Posterior cingulate gyrus (tissue), 11 donors: Measurements from ENCODE around the gene MFSD6L.
"Not testable (repeated sequence)": the region's sequence is repeated elsewhere in the genome, so short reads cannot be mapped to it uniquely, and the experiment has no call there.

Source experiments
- DNase-seq, 10 donors: peaks; one replicate each; pipeline versions ENCODE4 v3.0.0 to v3.0.0-alpha.2; 2020 to 2021; ENCODE audit warnings: mixed read lengths in 3 of 10
- intact Hi-C: fragments of 100-400 bp; cut with DNase I; formaldehyde crosslinking; loops from one replicate; pipeline ENCODE4 v1.15.1; 2023

Gene MFSD6L

DNA sequence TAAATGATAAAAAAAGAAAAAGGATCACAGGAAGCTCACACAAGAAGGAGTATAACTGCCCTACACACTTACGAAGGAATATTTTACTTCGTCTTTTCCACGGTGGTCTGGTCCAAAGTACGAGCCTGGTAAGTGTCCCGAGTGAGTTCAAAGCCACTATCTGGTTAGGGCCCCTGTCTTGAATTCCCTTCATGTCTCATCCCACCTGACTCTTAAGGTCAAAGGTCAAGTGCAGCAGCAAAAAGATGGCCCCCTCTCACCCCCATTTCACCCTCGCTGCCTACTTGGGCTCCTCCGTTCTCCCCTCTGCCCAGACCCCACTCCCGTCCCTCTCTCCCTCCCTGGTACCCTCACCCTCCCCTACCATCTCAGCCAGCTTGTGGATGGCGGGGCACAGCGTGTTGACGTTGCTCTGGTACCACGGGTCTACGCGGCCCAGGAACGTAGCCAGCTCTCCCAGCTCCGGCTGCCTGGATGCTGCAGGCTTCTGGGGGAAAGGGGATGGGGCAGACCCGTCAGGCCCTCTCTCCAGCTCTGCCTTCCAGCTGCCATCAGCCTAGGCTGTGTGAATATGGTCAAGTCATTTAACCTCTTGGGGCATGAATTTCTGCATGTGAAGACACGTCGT, 27.8 kb upstream of the MFSD6L start:
- intact Hi-C loops: no loop called here
- DNase-seq: no peak

DNA sequence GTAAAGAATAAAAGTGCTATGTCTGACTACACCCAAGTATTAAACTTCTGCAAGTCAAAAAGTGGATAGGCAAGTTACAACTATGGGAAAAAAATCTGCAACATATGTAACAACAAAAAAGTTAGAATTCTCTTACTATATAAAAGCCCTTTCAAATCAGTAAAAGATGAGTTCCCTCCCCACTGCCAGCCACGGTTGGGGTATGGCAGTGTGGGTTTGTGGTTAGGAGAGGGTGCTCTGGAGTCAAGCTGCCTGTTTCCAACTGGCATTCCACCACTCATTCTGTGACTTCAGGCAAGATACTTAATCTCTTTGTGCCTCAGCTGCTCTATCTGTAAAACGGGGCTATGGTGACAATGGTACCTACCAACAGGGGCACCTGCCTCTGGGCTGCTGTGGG, 26.6 kb upstream of the MFSD6L start:
- intact Hi-C loops: no loop called here
- no peak for DNase-seq

DNA sequence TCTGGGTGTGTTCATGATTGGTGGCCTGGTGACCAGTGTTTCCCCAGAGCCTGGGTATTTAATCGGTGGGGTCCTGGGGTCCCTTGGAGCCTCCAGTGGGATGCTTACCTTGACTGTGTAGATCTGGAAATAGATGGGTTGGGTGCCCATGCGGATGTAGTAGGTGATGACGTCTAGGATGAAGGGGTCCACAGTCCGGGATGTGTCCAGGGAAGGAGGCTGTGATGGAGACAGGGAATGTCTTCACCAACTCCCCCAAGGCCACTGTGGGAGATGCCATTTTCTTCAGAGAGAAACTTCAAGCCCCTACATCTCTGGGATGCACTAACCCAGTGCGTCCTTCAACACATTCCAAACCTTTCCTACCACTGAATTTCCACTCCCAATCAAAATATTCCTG, 24.1 kb upstream of the MFSD6L start:
- intact Hi-C loops: no loop called here
- peak in 1 of 10 donors; percentile 9 for DNase-seq

DNA sequence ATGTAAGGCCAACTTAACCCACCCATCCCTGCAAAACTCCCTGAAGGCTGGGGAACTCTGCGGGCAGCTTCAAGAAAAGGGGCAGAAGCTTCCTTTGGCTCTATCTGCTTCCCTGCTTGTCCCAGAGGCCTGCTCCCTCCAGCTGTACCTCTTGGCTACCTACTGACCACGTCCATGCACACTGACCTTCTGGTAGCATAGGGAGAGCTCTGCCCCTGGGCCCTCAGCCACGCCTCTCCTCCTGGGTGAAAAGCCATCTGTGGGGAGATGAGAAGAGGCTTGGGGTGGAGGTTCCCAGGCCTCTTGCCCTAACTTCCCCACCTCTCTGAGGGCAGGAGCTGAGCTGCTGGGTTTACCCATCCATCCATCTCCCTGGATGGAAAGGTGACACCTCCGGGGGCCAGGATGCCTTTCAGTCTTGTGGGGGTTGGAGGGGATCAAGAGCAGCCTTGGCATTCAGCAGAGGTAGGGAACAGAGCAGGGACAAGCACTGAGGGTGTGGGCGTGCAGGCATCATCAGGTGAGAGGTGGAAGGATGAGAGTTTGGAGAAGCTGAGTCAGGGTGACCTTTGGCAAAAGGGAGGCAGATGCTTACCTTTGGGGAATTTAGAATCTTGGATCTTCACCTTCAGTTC, 23.4 kb upstream of the MFSD6L start:
- intact Hi-C loops: no loop called here
- peak in 1 of 10 donors; percentile 61 for DNase-seq

DNA sequence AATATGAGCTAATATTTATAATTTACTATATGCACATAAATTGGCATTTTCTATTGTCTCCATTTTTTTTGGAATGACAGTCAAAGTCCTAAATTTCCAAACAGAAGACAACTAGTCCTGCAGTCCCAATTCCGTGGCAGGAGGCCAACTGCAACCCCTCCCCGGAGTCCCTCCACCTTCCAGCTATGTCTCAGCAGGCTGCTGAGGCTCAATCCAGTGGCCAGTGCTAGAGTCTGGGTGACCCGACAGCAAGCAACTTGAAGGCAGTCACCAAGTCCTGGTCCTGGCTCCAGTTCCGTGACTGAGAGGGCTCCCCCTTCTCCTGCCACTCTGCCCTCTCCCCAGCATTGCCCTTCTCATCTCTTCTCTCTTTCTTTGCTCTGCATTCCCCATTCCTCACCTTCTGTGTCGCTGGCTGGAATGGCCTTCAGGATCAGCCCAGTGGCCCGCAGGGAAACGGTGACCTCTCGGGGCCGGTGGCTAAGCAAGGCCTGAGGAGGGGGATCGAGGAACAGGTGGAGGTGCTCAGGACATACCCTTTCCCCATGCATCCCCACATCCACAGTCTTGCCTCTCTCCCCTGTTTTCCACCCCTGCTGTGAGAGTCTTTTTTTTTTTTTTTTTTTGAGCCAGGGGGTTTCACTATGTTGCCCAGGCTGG, 22.4 kb upstream of the MFSD6L start:
- intact Hi-C loops: no loop called here
- DNase-seq: peak in 1 of 10 donors; percentile 54

DNA sequence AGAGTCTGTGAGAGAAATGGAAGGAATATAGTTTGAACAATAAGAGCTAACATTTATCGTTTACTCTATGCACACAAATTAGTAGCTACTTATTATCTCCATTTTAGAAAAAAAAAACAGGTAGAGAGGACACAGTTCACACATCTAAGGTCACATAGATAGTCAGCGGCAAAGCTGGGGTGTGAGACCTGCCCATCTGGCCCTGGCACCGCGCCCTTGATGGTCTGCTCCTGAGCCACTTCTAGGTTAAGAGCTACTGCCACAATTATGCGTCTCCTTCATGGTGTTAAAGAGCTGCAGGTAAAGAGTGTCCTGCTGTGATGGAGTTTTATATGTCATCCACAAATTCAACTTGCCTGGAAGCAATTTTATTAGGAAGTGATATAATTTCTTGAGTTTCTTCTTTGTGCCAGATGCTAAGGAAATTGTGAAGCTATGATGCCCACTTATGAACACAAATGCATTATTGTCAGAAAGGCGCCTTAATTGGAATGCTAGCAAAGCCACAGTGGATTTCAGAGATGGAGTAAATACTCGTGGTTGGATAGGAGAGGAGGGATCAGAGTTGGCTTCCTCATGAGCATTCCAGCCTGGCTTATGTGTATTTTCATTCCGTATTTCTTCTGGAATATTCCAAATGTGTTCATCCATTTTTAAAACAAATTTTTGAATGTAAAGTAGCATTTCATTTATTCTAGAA, 21.3 kb upstream of the MFSD6L start:
- DNase-seq: peak in 1 of 10 donors; percentile 54
- intact Hi-C loops: no loop called here

DNA sequence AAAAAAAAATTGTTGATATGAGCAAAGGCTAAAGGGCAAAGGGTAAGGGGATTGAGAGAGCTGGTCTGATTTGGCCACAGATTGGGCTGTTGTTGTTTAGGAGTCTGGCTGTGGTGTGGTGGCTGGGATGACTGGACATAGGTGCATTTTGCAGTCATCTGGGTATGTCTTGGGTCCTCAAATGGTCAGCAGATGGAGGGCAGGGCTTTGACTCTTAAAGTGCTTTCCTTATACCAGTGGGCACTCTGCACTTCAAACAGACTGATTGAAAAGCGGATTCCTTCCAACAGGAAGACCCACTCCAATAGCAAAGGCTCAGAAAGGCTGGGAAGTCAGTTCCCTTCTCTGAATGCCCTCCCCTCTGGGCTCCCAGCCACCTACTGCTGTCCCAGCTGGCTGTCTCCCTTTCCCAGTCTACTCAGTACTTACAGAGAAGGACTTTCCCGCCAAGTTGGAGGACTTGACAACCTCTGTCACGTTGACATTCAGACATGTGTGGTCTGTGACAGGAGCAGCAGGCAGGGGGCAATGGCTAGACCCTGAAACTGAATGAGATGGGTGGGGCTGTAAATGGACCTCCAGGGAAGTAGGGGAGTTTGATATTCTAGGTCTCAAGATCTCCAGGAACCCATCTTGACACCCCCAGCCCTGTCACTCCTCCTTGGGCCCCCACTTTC, 19.6 kb upstream of the MFSD6L start:
- DNase-seq: peak in 1 of 10 donors; percentile 17
- intact Hi-C loops: no loop called here

DNA sequence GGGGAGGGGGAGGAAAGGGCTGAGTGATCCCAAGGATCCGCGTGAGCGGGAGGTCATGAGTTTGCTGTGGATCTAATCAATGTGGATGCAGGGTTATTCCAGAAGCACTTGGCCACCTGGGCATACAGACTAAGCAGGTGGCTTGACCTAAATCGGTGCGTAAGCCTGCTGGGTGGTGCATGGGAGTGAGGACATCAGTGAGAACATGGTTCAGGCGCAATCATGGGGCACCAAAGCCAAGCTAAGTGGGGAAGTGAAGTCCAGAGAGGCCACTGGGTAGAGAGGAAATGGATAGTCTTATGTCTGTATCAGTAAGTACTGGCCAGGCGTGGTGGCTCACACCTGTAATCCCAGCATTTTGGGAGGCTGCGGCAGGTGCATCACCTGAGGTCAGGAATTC, 18.9 kb upstream of the MFSD6L start:
- DNase-seq: peak in 1 of 10 donors; percentile 51

DNA sequence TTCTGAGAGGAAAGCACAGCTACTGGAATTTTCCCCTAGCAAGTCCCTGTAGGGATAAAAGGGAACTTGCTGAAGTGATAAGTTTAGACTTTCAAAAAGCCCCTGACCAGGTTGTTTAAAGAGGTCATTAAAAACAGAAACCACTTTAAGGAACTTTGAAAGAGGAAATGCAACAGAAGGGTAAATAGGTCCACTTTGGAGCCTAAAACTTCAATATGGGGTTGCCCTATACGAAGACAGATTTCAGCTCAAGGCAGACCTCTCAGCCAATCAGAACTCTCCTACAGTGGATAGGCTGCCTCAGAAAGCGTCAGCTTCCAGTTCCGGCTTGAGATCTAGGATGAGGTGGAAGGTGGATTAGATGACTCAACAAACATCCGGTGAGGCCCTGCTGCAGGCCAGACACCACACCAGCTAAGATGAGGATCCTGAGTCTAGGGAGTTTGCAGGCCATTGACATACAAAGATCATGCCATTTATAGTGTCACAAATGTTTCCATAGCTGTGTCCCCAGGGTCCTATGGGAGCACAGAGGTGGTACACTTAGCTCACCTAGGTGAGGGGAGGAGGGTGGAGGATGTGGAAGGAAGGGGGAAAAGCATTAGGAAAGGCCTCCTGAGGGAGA, 7.9 kb upstream of the MFSD6L start:
- intact Hi-C loops: no loop called here
- DNase-seq: peak in 1 of 10 donors; percentile 37

More for the DNA sequence above, 18.9 kb upstream of the MFSD6L start:
- intact Hi-C loops: no loop called here

DNA sequence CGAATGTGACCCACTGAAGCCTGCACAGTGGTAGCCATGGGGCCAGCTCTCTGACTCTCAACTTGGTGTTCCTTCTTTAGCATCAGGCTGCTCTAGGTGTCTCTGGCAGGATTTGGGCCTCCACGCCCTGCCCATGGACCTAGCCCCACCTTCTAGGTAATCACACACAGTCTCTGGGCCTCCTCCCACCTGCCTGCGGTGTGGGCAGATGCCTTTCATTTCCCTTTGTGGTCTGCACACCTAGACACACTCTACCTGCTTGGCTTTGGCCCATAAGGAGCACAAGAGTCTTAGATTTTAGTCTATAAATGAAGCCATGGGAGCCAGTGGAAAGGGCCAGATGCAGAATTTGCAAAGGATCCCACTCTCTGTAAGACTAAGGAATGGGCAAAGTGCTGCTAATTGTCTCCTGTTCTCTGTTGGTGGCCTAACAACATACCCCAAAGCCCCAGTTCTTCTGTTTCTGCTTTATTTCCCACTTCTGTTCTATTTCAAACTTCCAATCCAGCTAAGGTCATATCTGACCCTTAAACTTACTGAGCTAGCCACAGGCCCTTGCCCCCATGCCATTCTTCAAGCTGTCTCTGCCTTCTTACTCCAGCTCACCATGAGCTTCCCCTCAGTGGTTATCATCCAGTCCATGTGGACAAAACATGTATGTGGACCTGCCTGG, 7.2 kb upstream of the MFSD6L start:
- intact Hi-C loops: no loop called here
- peak in 2 of 10 donors; percentile 31 to 33 for DNase-seq

DNA sequence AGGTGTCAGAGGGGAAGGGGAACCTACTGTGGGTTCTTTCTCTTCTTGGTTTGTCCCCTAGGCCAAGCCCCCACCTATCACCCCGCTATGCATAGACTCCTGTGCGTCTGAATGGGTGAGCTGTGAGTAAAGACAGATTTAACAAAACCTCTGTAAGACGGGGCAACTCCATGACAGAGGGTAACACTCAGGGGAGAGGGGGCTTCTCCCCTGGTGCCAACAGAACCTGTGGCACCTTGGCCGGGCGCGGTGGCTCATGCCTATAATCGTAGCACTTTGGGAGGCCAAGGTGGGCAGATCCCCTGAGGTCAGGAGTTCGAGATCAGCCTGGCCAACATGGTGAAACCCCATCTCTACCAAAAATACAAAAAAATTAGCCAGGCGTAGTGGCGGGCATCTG, 6.2 kb upstream of the MFSD6L start:
- intact Hi-C loops: not testable (repeated sequence)
- peak in 1 of 10 donors; percentile 62 for DNase-seq

DNA sequence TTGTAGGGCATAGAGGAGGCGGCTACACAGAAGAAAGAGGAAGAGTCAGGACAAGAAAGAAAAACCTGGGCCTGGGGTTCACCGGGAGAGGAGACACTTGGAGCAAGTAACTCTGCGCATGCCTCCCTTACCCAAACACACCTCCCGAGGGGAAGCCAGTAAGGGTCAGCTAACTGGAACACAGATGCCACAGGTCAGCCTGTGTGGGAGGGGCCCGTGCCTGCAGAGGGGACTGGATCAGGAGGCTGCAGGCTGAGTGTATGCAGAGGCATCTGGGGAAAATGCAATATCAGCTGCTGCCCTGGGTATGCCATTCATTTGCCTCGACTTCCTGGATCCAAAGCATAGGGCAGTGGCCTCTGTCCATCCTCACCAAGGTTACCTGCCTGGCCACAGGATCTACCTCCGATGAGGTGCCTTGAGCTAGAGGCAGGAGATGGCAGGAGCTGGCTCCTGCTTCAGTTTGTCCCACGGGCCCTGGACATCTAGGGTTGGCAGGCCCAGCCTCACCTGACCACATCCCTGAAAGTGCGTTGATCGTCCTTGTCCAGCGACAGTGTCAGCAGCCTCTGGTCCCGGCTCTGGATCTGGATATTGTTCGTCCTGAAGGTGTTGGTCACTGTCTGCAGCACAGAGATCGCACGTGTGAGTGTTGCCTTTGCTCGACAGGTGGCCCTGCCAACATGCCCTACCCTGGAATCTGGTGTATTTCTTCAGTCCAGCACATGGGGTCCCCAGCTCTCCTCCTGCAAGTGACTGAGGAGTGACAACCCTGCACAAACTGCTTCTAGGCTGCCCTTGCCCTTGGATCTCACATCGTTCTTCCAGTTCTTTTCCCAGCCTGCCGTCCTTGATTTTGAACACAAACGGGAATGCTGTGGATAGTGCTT, 4.6 kb upstream of the MFSD6L start:
- peak in 1 of 10 donors; percentile 75 for DNase-seq
- intact Hi-C loops: no loop called here

DNA sequence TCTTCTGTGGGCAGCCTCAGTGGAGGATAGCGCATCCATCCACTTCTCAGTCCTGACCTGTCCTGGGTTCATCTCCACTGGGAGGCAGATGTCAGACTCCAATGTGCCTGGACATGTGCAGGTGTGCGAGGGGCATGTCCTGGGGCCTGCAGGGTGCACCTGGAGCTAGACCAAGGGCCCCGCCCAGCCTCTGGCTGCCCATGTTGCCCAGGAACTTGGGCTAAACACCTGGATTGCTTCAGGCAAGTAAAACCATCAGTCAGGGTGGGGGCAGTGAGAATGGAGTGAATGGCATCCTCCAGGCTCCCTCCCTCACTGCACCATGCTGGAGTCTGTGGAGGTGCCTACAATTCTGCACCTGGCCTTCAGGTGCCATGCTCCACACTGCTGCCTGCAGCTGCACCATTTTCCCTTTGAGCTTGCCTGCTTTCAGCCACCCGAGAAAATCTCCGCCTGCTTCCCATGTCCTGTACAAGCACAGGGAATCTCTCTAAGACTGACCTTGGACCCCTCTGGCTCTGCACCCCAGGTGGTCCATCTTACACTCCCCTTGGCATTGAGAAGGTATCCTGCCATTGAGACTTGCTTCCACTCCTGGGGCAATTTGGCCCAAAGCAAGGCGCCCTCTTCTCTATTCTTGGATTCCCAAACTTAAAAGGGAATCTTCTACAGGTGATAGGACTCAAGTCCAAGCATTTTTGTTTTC, 2.1 kb upstream of the MFSD6L start:
- DNase-seq: peak in 1 of 10 donors; percentile 47
- intact Hi-C loops: no loop called here

DNA sequence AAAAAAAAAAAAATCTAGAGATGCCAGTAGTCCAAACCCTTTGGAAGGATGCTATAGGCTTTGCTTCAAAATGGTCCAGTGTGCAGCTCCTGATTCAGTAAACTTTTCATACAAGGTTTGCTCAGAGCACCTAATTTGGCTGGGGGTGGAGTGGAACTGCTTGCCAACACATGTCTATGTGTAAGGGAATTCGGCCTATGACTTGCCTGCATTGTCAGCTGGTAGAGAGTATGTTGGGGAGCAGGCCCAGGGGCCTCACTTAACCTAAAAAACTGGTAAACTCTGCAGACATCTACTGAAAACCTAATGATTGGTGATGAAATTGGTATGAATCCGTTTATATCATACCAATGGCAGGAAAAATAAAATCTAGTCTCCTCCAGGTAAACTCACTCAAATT, 1.5 kb upstream of the MFSD6L start:
- peak in 1 of 10 donors; percentile 37 for DNase-seq
- intact Hi-C loops: no loop called here

DNA sequence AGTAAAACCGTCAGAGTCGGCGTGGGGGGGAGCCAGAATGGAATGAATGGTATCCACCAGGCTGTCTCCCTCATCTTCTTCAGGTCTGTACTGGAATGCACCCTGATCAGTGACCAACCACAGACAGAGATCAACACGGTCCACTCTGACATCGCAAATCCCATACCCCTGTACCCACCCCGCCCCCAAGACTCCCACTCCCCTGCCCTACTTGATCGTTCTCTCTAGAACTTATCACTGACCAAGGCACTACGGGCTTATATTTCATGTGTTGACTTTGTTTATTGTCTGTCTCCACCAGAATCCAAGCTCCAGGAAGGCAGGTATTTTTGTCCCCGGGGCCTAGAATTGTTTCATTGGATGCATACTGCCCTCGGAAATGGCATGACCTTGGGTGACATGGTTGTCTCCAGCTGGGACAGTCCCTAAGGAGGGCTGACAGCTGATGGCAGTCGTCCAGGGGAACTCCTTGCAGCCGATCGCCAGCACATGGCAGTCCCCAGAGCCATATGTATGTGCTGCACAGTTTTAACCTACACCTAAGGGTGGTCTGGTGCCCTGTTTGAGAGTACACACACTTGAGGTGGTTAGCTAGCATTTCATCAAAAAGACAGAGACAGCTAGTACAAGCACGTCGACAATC, 526 bp upstream of the MFSD6L start:
- intact Hi-C loops: no loop called here
- DNase-seq: no peak

DNA sequence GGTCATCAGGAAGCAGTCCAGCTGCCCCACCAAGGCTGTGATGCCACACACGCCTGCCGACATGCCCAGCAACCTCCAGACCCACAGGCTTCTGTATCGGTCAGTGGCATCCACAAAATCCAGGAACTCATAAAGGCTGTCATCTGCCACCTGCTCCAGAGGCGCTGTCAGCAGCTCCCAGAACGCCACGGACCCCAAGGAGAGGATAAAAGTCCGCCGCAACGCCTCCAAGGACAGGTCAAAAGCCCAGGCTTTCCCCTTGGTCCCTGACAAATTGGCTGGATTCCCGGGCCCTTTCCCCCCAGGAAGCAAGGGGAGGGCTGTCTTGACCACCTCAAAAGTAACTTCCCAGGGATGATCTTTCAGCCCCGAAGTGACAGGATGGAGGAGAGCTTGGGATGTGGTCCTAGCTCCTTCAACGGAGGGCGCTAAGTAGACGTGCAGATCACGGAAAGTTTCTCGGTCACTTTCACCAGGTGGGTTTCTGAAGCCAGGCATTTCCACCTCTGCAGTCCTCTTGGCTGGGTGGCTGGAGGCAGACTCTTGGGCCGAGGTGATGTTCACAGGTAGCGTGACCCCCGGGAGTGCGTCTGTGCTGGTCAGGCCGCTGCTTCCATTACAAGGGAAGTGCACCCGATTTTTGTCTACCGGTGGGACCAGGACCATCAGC, 854 bp downstream of the MFSD6L start:
- intact Hi-C loops: no loop called here
- DNase-seq: peak in 1 of 10 donors; percentile 72

DNA sequence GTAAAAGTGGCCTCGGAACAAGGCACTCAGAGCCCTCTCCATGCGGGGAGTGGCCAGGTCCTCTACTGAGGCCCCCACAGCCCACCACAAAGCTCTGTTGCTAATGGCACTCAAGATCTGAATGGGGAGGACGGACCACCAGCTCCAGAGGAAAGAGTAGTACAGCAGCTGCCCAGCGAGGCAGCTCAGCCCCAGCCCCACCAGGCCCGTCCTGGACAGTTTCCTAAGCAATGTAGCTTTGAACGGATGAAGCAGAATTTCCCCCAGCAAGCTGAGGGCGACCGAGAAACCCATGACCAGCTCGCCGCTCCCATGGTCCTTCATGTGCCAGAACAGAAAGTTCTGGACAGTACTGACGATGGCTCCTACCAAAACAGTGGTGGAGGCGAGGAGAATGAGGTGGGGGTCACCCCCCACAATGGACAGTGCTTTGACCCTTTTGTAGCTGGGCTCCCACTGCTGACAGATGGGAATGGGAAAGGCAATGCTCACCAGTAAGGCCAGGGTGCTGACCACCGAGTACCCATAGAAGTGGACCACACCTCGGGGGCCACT, 1.5 kb downstream of the MFSD6L start:
- DNase-seq: peak in 1 of 10 donors; percentile 64
- intact Hi-C loops: no loop called here
